ENCODE data around the gene SEC61G. TPM values are rescaled to one million over a fixed set of nuclear protein-coding genes. Genes with fewer than 3 reads are reported as not detected.

SEC61G gene
- total and polyA plus RNA-seq, 4 donors = 95.8 to 153 (median 151) TPM

DNA sequence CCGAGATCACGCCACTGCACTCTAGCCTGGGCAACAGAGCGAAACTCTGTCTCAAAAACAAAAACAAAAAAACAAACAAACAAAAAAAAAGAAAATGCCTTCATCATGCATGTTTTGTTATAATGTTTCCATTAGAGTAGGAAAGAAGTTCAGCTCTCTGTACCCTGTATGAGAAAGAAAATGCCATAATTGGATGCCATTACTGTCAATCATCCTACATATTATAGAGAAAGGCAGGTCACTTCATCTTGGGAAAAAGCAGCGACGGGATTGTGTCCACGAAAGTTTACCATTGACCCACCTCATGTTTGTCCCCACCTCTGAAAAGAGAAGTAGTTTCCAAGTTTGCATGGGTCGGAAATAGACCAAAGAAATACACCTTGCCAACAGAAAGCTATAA lies 33.8 kb downstream of the SEC61G start:
- Histone ChIP-seq H3K9me3 (ENCODE audit: control insufficient read depth, insufficient read depth, low read length) (no peaks in the 10 kb centered on the region), H3K27ac (ENCODE audit: low read depth, low read length) (no peak overlapping the region), H3K4me1 (ENCODE audit: control insufficient read depth, insufficient read depth, low read length) (no peaks in the 10 kb centered on the region), H3K27me3 (ENCODE audit: control insufficient read depth, insufficient read depth, low read length) (no peaks in the 10 kb centered on the region), H3K4me3 (ENCODE audit: low read depth, low read length) (no peak overlapping the region), H3K36me3 (ENCODE audit: control insufficient read depth, insufficient read depth, low read length) (no peaks in the 10 kb centered on the region)
- DNase-seq (ENCODE audit: low read depth in 4 of 6, low spot score in 6 of 6) = no peak
- no CpG with 5 or more reads among the region's 7 CpGs for WGBS (ENCODE audit: insufficient coverage)

GRCh38 chr7:54722502-54722901 lies 36.5 kb downstream of the SEC61G start:
- 86% methylated on average over 1 of the region's 1 CpG for WGBS (ENCODE audit: insufficient coverage)
- Histone ChIP-seq H3K36me3 (ENCODE audit: control insufficient read depth, insufficient read depth, low read length) (no peaks in the 10 kb centered on the region), H3K27me3 (ENCODE audit: control insufficient read depth, insufficient read depth, low read length) (no peaks in the 10 kb centered on the region), H3K27ac (ENCODE audit: low read depth, low read length) (no peak overlapping the region), H3K4me3 (ENCODE audit: low read depth, low read length) (no peak overlapping the region), H3K9me3 (ENCODE audit: control insufficient read depth, insufficient read depth, low read length) (no peaks in the 10 kb centered on the region), H3K4me1 (ENCODE audit: control insufficient read depth, insufficient read depth, low read length) (no peaks in the 10 kb centered on the region)
- no peak for DNase-seq (ENCODE audit: low read depth in 4 of 6, low spot score in 6 of 6)

DNA sequence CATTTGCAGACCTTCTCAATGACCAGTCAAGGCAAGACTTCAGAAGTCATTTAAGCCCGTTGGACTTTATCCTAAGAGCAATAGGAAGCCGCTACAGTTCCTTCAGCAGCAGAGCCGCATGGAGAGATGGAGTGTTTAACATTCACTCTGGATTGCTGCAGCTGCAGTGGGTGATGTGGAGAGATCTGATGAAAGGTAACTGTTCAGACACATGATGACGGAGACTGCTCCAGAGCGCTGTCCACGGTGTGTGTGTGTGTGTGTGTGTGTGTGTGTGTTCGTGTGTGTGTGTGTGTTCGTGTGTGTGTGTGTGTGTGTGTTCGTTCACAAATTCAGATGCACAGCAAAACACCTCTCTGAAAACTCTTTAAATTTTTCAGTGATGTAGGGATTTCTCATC lies 37.0 kb downstream of the SEC61G start:
- no peaks in the 10 kb centered on the region for H3K9me3 ChIP-seq (ENCODE audit: control insufficient read depth, insufficient read depth, low read length)
- DNase-seq (ENCODE audit: low read depth in 4 of 6, low spot score in 6 of 6) = peak in 1 of 6 donors; percentile 23
- no peaks in the 10 kb centered on the region for H3K4me1 ChIP-seq (ENCODE audit: control insufficient read depth, insufficient read depth, low read length)
- H3K27me3 ChIP-seq (ENCODE audit: control insufficient read depth, insufficient read depth, low read length) = no peaks in the 10 kb centered on the region
- H3K36me3 ChIP-seq (ENCODE audit: control insufficient read depth, insufficient read depth, low read length) = no peaks in the 10 kb centered on the region
- 65% methylated on average over 3 of the region's 9 CpGs for WGBS (ENCODE audit: insufficient coverage)
- H3K27ac ChIP-seq (ENCODE audit: low read depth, low read length) = no peak overlapping the region
- no peak overlapping the region for H3K4me3 ChIP-seq (ENCODE audit: low read depth, low read length)

- Histone ChIP-seq H3K4me3 (ENCODE audit: low read depth, low read length) (no peak overlapping the region), H3K27me3 (ENCODE audit: control insufficient read depth, insufficient read depth, low read length) (no peaks in the 10 kb centered on the region), H3K4me1 (ENCODE audit: control insufficient read depth, insufficient read depth, low read length) (no peaks in the 10 kb centered on the region), H3K27ac (ENCODE audit: low read depth, low read length) (no peak overlapping the region), H3K36me3 (ENCODE audit: control insufficient read depth, insufficient read depth, low read length) (no peaks in the 10 kb centered on the region), H3K9me3 (ENCODE audit: control insufficient read depth, insufficient read depth, low read length) (no peaks in the 10 kb centered on the region)
- no peak for DNase-seq (ENCODE audit: low read depth in 4 of 6, low spot score in 6 of 6)
- 93% methylated on average over 3 of the region's 4 CpGs for WGBS (ENCODE audit: insufficient coverage)
Observed at GRCh38 chr7:54719974-54720373, 39.0 kb downstream of the SEC61G start.

DNA sequence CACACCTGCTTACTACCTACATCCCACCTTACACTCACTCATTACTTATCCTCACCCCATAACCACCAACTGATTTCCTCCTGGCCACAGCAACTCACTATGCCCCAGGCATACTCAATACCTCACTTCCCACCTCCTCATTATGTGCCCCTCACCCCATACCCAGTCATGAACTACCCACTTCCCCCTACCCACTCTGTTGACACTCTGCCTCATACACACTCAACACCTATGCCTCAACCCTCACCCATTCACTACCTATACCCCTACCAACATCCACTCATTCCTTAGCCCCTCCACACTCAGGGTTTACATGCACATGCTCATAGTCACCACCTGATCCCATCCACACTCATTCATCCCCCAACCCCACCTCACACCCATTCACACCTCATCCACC lies 39.6 kb downstream of the SEC61G start:
- no peak for DNase-seq (ENCODE audit: low read depth in 4 of 6, low spot score in 6 of 6)
- H3K9me3 ChIP-seq (ENCODE audit: control insufficient read depth, insufficient read depth, low read length) = no peaks in the 10 kb centered on the region
- H3K27ac ChIP-seq (ENCODE audit: low read depth, low read length) = no peak overlapping the region
- no peaks in the 10 kb centered on the region for H3K27me3 ChIP-seq (ENCODE audit: control insufficient read depth, insufficient read depth, low read length)
- H3K4me1 ChIP-seq (ENCODE audit: control insufficient read depth, insufficient read depth, low read length) = no peaks in the 10 kb centered on the region
- H3K36me3 ChIP-seq (ENCODE audit: control insufficient read depth, insufficient read depth, low read length) = no peaks in the 10 kb centered on the region
- no peak overlapping the region for H3K4me3 ChIP-seq (ENCODE audit: low read depth, low read length)

GRCh38 chr7:54712820-54713219 lies 46.2 kb downstream of the SEC61G start:
- H3K27me3 ChIP-seq (ENCODE audit: control insufficient read depth, insufficient read depth, low read length) = no peaks in the 10 kb centered on the region
- DNase-seq (ENCODE audit: low read depth in 4 of 6, low spot score in 6 of 6) = no peak
- 100% methylated on average over 2 of the region's 4 CpGs for WGBS (ENCODE audit: insufficient coverage)

DNA sequence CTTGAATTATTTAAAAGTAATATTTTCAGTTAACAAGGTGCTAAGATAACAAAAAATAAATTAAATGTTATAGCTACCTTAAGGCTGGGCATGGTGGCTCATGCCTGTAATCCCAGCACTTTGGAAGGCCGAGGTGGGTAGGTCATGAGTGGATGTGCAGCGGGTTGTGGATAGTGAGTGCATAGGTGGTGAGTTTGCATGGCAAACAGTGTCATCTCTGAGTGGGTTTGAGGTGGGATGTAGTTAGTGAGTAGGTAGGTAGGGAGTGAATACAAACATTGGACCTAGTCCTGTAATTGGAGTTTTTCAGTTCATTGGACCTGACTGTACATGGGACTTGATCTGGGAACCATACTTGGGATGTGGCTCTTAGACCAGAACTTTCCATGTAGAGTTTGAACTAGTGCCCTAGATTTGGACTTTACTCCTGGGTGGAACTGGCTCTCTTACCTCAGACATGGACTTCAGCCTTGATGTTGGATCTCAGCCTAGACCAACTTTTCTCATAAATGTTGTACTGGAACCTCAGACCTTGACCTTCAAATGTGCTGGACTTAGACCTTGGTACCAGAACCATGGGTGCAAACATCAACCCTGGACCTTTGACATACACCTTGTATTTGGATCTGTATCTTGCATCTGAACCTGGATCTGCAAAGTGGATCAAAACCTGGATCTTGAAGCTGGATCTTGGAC lies 47.0 kb downstream of the SEC61G start:
- 88% methylated on average over 2 of the region's 2 CpGs for WGBS (ENCODE audit: insufficient coverage)
- H3K4me3 ChIP-seq (ENCODE audit: low read depth, low read length) = no peak overlapping the region

More at GRCh38 chr7:54712820-54713219, 46.2 kb downstream of the SEC61G start:
- no peaks in the 10 kb centered on the region for H3K4me1 ChIP-seq (ENCODE audit: control insufficient read depth, insufficient read depth, low read length)
- H3K36me3 ChIP-seq (ENCODE audit: control insufficient read depth, insufficient read depth, low read length) = no peaks in the 10 kb centered on the region
- H3K9me3 ChIP-seq (ENCODE audit: control insufficient read depth, insufficient read depth, low read length) = peaks cover 4% of the 10 kb centered on the region
- H3K4me3 ChIP-seq (ENCODE audit: low read depth, low read length) = no peak overlapping the region
- H3K27ac ChIP-seq (ENCODE audit: low read depth, low read length) = no peak overlapping the region

GRCh38 chr7:54709283-54709682 lies 49.7 kb downstream of the SEC61G start:
- WGBS (ENCODE audit: insufficient coverage) = 92% methylated on average over 1 of the region's 1 CpG

More for the DNA sequence above, 47.0 kb downstream of the SEC61G start:
- Histone ChIP-seq H3K27me3 (ENCODE audit: control insufficient read depth, insufficient read depth, low read length) (no peaks in the 10 kb centered on the region), H3K9me3 (ENCODE audit: control insufficient read depth, insufficient read depth, low read length) (peaks cover 4% of the 10 kb centered on the region), H3K4me1 (ENCODE audit: control insufficient read depth, insufficient read depth, low read length) (no peaks in the 10 kb centered on the region), H3K36me3 (ENCODE audit: control insufficient read depth, insufficient read depth, low read length) (no peaks in the 10 kb centered on the region), H3K27ac (ENCODE audit: low read depth, low read length) (no peak overlapping the region)
- DNase-seq (ENCODE audit: low read depth in 4 of 6, low spot score in 6 of 6) = no peak

DNA sequence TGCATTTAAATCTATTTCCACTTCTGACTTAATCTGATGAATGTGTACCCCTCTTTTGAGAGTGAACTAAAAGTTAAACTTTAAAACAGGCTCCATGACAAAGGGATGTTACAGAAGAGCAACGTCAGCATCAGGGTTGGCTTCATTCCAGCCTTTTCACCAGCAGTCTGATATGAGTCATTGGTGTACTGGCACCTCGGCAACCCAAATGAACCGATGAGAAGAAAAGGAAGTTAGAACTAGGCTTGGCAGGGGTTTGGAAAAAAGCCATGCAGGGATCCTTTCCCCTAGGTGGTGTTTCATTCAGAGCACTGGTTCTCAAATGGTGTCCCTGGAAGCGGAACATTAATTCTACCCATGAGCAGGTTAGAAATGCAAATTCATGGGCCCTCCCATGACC lies 53.6 kb downstream of the SEC61G start:
- Histone ChIP-seq H3K27me3 (ENCODE audit: control insufficient read depth, insufficient read depth, low read length) (no peaks in the 10 kb centered on the region), H3K9me3 (ENCODE audit: control insufficient read depth, insufficient read depth, low read length) (peaks cover 4% of the 10 kb centered on the region), H3K27ac (ENCODE audit: low read depth, low read length) (no peak overlapping the region), H3K36me3 (ENCODE audit: control insufficient read depth, insufficient read depth, low read length) (no peaks in the 10 kb centered on the region), H3K4me3 (ENCODE audit: low read depth, low read length) (no peak overlapping the region), H3K4me1 (ENCODE audit: control insufficient read depth, insufficient read depth, low read length) (no peaks in the 10 kb centered on the region)
- peak in 4 of 6 donors; percentile 5 to 44 (median 14) for DNase-seq (ENCODE audit: low read depth in 4 of 6, low spot score in 6 of 6)
- 34% methylated on average over 3 of the region's 4 CpGs for WGBS (ENCODE audit: insufficient coverage)

More at GRCh38 chr7:54709283-54709682, 49.7 kb downstream of the SEC61G start:
- H3K9me3 ChIP-seq (ENCODE audit: control insufficient read depth, insufficient read depth, low read length) = peaks cover 4% of the 10 kb centered on the region
- no peaks in the 10 kb centered on the region for H3K36me3 ChIP-seq (ENCODE audit: control insufficient read depth, insufficient read depth, low read length)
- H3K27ac ChIP-seq (ENCODE audit: low read depth, low read length) = no peak overlapping the region
- DNase-seq (ENCODE audit: low read depth in 4 of 6, low spot score in 6 of 6) = no peak
- H3K27me3 ChIP-seq (ENCODE audit: control insufficient read depth, insufficient read depth, low read length) = no peaks in the 10 kb centered on the region
- H3K4me3 ChIP-seq (ENCODE audit: low read depth, low read length) = no peak overlapping the region
- H3K4me1 ChIP-seq (ENCODE audit: control insufficient read depth, insufficient read depth, low read length) = no peaks in the 10 kb centered on the region

GRCh38 chr7:54704851-54705250 lies 54.2 kb downstream of the SEC61G start:
- Histone ChIP-seq H3K27me3 (ENCODE audit: control insufficient read depth, insufficient read depth, low read length) (no peaks in the 10 kb centered on the region), H3K4me3 (ENCODE audit: low read depth, low read length) (no peak overlapping the region), H3K27ac (ENCODE audit: low read depth, low read length) (no peak overlapping the region), H3K36me3 (ENCODE audit: control insufficient read depth, insufficient read depth, low read length) (no peaks in the 10 kb centered on the region), H3K9me3 (ENCODE audit: control insufficient read depth, insufficient read depth, low read length) (peaks cover 4% of the 10 kb centered on the region), H3K4me1 (ENCODE audit: control insufficient read depth, insufficient read depth, low read length) (no peaks in the 10 kb centered on the region)
- WGBS (ENCODE audit: insufficient coverage) = no CpG with 5 or more reads among the region's 2 CpGs
- DNase-seq (ENCODE audit: low read depth in 4 of 6, low spot score in 6 of 6) = no peak
